ENCODE results near the gene WDR19. TPM values are rescaled to one million over a fixed set of nuclear protein-coding genes. Genes with fewer than 3 reads are reported as not detected.

WDR19 gene
- total and polyA plus RNA-seq, 2 donors from 2014 or later = 21.4 to 42.5 TPM

- no peak overlapping the region for H3K9ac ChIP-seq (ENCODE audit: low read length in 3 of 3)
- no peak overlapping the region for H3K4me3 ChIP-seq (ENCODE audit: low read length in 3 of 3)
- no peaks in the 10 kb centered on the region for H3K27me3 ChIP-seq (ENCODE audit: control insufficient read depth, insufficient read depth, low read length)
- peaks cover 0 to 6% (median 2%) of the 10 kb centered on the region in 3 donors for H3K36me3 ChIP-seq (ENCODE audit: control insufficient read depth in 2 of 3, insufficient read depth in 3 of 3, low read length in 3 of 3)
- intact Hi-C loops (cut with DNase I) = no loop called here
- no peak for TF ChIP-seq CTCF (IDR thresholded peaks at IDR 0.05; ENCODE audit: borderline replicate concordance, extremely low read depth, insufficient read depth)
- no peaks in the 10 kb centered on the region for H3K9me3 ChIP-seq (ENCODE audit: control insufficient read depth in 2 of 3, insufficient read depth in 1 of 3, low read length in 3 of 3)
- FAIRE-seq (no peak), DNase-seq (no peak)
- H3K27ac ChIP-seq (ENCODE audit: low read depth in 2 of 2, low read length in 2 of 2) = no peak overlapping the region
- no peaks in the 10 kb centered on the region for H3K4me1 ChIP-seq (ENCODE audit: control insufficient read depth in 2 of 3, insufficient read depth in 2 of 3, low read depth in 1 of 3, low read length in 3 of 3)
These were observed 54.9 kb downstream of the WDR19 start for GRCh38 chr4:39237179-39237578.

GRCh38 chr4:39243462-39243861 lies 61.1 kb downstream of the WDR19 start:
- intact Hi-C loops (cut with DNase I) = no loop called here
- H3K27ac ChIP-seq (ENCODE audit: low read depth in 2 of 2, low read length in 2 of 2) = no peak overlapping the region
- DNase-seq (no peak), FAIRE-seq (no peak)
- no peak for TF ChIP-seq CTCF (IDR thresholded peaks at IDR 0.05; ENCODE audit: borderline replicate concordance, extremely low read depth, insufficient read depth)
- H3K4me3 ChIP-seq (ENCODE audit: low read length in 3 of 3) = no peak overlapping the region
- peaks cover 0 to 8% (median 0%) of the 10 kb centered on the region in 3 donors for H3K36me3 ChIP-seq (ENCODE audit: control insufficient read depth in 2 of 3, insufficient read depth in 3 of 3, low read length in 3 of 3)
- H3K4me1 ChIP-seq (ENCODE audit: control insufficient read depth in 2 of 3, insufficient read depth in 2 of 3, low read depth in 1 of 3, low read length in 3 of 3) = no peaks in the 10 kb centered on the region
- no peaks in the 10 kb centered on the region for H3K9me3 ChIP-seq (ENCODE audit: control insufficient read depth in 2 of 3, insufficient read depth in 1 of 3, low read length in 3 of 3)
- H3K9ac ChIP-seq (ENCODE audit: low read length in 3 of 3) = no peak overlapping the region
- H3K27me3 ChIP-seq (ENCODE audit: control insufficient read depth, insufficient read depth, low read length) = no peaks in the 10 kb centered on the region

- Histone ChIP-seq H3K4me3 (ENCODE audit: low read length in 3 of 3) (no peak overlapping the region), H3K27me3 (ENCODE audit: control insufficient read depth, insufficient read depth, low read length) (no peaks in the 10 kb centered on the region), H3K27ac (ENCODE audit: low read depth in 2 of 2, low read length in 2 of 2) (no peak overlapping the region), H3K4me1 (ENCODE audit: control insufficient read depth in 2 of 3, insufficient read depth in 2 of 3, low read depth in 1 of 3, low read length in 3 of 3) (no peaks in the 10 kb centered on the region), H3K9ac (ENCODE audit: low read length in 3 of 3) (no peak overlapping the region), H3K36me3 (ENCODE audit: control insufficient read depth in 2 of 3, insufficient read depth in 3 of 3, low read length in 3 of 3) (peaks cover 0 to 26% (median 2%) of the 10 kb centered on the region in 3 donors), H3K9me3 (ENCODE audit: control insufficient read depth in 2 of 3, insufficient read depth in 1 of 3, low read length in 3 of 3) (no peaks in the 10 kb centered on the region)
- intact Hi-C loops (cut with DNase I) = no loop called here
- DNase-seq (no peak), FAIRE-seq (no peak)
- no peak for TF ChIP-seq CTCF (IDR thresholded peaks at IDR 0.05; ENCODE audit: borderline replicate concordance, extremely low read depth, insufficient read depth)
These were observed 72.9 kb downstream of the WDR19 start for GRCh38 chr4:39255266-39255665.

GRCh38 chr4:39255871-39256270 lies 73.5 kb downstream of the WDR19 start:
- no peak overlapping the region for H3K9ac ChIP-seq (ENCODE audit: low read length in 3 of 3)
- H3K27me3 ChIP-seq (ENCODE audit: control insufficient read depth, insufficient read depth, low read length) = no peaks in the 10 kb centered on the region
- no peak for TF ChIP-seq CTCF (IDR thresholded peaks at IDR 0.05; ENCODE audit: borderline replicate concordance, extremely low read depth, insufficient read depth)
- DNase-seq = no peak
- peaks cover 0 to 26% (median 2%) of the 10 kb centered on the region in 3 donors for H3K36me3 ChIP-seq (ENCODE audit: control insufficient read depth in 2 of 3, insufficient read depth in 3 of 3, low read length in 3 of 3)
- FAIRE-seq = no peak
- intact Hi-C loops (cut with DNase I) = no loop called here
- no peak overlapping the region for H3K4me3 ChIP-seq (ENCODE audit: low read length in 3 of 3)
- no peaks in the 10 kb centered on the region for H3K9me3 ChIP-seq (ENCODE audit: control insufficient read depth in 2 of 3, insufficient read depth in 1 of 3, low read length in 3 of 3)
- H3K27ac ChIP-seq (ENCODE audit: low read depth in 2 of 2, low read length in 2 of 2) = no peak overlapping the region
- H3K4me1 ChIP-seq (ENCODE audit: control insufficient read depth in 2 of 3, insufficient read depth in 2 of 3, low read depth in 1 of 3, low read length in 3 of 3) = no peaks in the 10 kb centered on the region
